MCF 10A (cell line): ENCODE measurements around the gene WWOX. TPM values are rescaled to one million over a fixed set of nuclear protein-coding genes. Genes with fewer than 3 reads are reported as not detected.

ENCODE experiments used
- BruUV-seq: library from RNA; stranded (reverse); fragments of 400-500 nt; replicated peaks from 2 replicates; lab custom pipeline; 2021; lab: Mats Ljungman, UMichigan
- CTCF ChIA-PET: fragments of 300-600 bp; sonication (Branson Sonifier 250); formaldehyde crosslinking; extraction: SDS; loops from one replicate; lab custom pipeline; 2021; ENCODE audit warnings: antibody characterized with exemption, inconsistent platforms; lab: Yijun Ruan, JAX
- POLR2A ChIA-PET: fragments of 300-600, 350-650 bp; sonication (Branson Sonifier 250); formaldehyde crosslinking; extraction: SDS; loops from one replicate; lab custom pipeline; 2020; ENCODE audit warnings: antibody characterized with exemption, inconsistent platforms; lab: Yijun Ruan, JAX
- DNase-seq: peaks from one replicate; pipeline ENCODE4 v3.0.0-alpha.2; 2018; ENCODE audit not compliant: unreplicated experiment
- H3K27ac Mint-ChIP-seq: one replicate; pipeline ENCODE4 v1.8.0; 2022; ENCODE audit warnings: mild to moderate bottlenecking, low read depth, mixed read lengths; ENCODE audit not compliant: unreplicated experiment
- H3K27me3 Mint-ChIP-seq: one replicate; pipeline ENCODE4 v1.8.0; 2022; ENCODE audit warnings: mixed read lengths; ENCODE audit not compliant: insufficient read depth, unreplicated experiment
- H3K36me3 Mint-ChIP-seq: one replicate; pipeline ENCODE4 v1.8.0; 2022; ENCODE audit warnings: mild to moderate bottlenecking, moderate library complexity, mixed read lengths; ENCODE audit not compliant: insufficient read depth, unreplicated experiment
- H3K4me1 Mint-ChIP-seq: one replicate; pipeline ENCODE4 v1.8.0; 2022; ENCODE audit warnings: mixed read lengths; ENCODE audit not compliant: insufficient read depth, unreplicated experiment
- H3K4me3 Mint-ChIP-seq: one replicate; pipeline ENCODE4 v1.8.0; 2022; ENCODE audit warnings: mild to moderate bottlenecking, moderate library complexity, mixed read lengths; ENCODE audit not compliant: unreplicated experiment
- H3K9me3 Mint-ChIP-seq: one replicate; pipeline ENCODE4 v1.8.0; 2022; ENCODE audit warnings: mixed read lengths; ENCODE audit not compliant: unreplicated experiment
- intact Hi-C: fragments of 100-400 bp; cut with micrococcal nuclease; formaldehyde crosslinking; loops from 2 replicates; pipeline ENCODE4 v1.14.1; 2022
- total RNA-seq: library from RNA; stranded (reverse); gene quantifications from 2 replicates; pipeline ENCODE4 v1.2.3, GENCODE V29; 2022
- TF ChIP-seq, protein P1 (sequence below): fragments of 200-600 bp; IDR thresholded peaks from one replicate; pipeline ENCODE4 v1.8.0; 2022; ENCODE audit warnings: antibody characterized with exemption, mild to moderate bottlenecking; ENCODE audit not compliant: unreplicated experiment

WWOX gene
- total RNA-seq, 1 experiment from 2014 or later, result 18.1 TPM

DNA sequence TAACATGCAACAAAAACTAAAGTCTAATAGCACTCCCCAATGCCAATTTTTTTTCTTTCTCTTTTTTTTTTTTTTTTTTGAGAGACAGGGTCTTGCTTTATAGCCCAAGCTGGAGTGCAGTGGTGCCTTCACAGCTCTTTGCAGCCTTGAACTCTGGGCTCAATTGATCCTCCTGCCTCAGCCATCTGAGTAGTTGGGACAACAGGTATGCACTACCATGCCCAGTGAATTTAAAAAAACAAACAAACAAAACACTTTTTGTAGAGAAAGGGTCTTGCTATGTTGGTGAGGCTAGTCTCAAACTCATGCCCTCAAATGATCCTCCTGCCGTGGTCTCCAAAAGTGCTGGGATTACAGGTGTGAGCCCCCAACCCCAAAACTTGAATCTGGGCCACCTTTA, 632.3 kb downstream of the WWOX start:
- no TSS peak for BruUV-seq
- Mint-ChIP-seq H3K4me1 (no peaks in the 10 kb centered on the region), H3K4me3 (no peak overlapping the region), H3K27ac (no peak overlapping the region), H3K27me3 (no peaks in the 10 kb centered on the region), H3K36me3 (no peaks in the 10 kb centered on the region), H3K9me3 (no peaks in the 10 kb centered on the region)
- no peak for DNase-seq
- intact Hi-C loops, result no loop called here
- CTCF ChIA-PET, result interaction anchor here (0.6 kb wide), 2 partner anchors 1353 to 1814 kb away, joined by 4 read pairs; no protein-coding TSS in a partner anchor
- TF ChIP-seq, protein P1, sequence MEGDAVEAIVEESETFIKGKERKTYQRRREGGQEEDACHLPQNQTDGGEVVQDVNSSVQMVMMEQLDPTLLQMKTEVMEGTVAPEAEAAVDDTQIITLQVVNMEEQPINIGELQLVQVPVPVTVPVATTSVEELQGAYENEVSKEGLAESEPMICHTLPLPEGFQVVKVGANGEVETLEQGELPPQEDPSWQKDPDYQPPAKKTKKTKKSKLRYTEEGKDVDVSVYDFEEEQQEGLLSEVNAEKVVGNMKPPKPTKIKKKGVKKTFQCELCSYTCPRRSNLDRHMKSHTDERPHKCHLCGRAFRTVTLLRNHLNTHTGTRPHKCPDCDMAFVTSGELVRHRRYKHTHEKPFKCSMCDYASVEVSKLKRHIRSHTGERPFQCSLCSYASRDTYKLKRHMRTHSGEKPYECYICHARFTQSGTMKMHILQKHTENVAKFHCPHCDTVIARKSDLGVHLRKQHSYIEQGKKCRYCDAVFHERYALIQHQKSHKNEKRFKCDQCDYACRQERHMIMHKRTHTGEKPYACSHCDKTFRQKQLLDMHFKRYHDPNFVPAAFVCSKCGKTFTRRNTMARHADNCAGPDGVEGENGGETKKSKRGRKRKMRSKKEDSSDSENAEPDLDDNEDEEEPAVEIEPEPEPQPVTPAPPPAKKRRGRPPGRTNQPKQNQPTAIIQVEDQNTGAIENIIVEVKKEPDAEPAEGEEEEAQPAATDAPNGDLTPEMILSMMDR, result no peak
- POLR2A ChIA-PET, result interaction anchor here (0.7 kb wide), 2 partner anchors 45 to 182 kb away, joined by 3 read pairs; no protein-coding TSS in a partner anchor

DNA sequence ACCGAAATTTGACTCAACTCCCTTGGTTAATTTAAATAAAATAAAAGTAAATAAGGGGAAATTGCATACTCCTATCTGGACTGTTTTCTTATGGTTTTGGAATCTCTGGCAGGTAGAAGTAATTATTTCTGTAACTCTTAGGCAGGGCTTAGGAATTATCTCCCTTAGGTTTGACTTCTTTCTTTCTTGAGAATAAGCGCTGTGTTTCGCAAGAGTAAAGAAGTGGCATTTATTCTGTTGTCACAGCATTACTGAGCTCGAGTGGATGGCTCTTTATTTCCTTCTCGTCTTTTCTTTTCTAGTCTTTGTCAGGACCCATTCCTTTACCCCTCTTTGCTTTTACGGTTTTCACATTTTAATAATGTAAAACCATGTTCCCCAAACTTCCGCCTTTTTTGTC, 633.2 kb downstream of the WWOX start:
- Mint-ChIP-seq H3K4me3 (no peak overlapping the region), H3K4me1 (no peaks in the 10 kb centered on the region), H3K9me3 (no peaks in the 10 kb centered on the region), H3K27ac (no peak overlapping the region), H3K27me3 (no peaks in the 10 kb centered on the region), H3K36me3 (no peaks in the 10 kb centered on the region)
- POLR2A ChIA-PET, result interaction anchor here (0.5 to 0.7 kb wide), 2 partner anchors 42 to 1407 kb away, joined by 3 read pairs; no protein-coding TSS in a partner anchor
- BruUV-seq, result no TSS peak
- intact Hi-C loops, result no loop called here
- no peak for DNase-seq
- CTCF ChIA-PET, result interaction anchor here (0.5 kb wide), 1 partner anchor 105 kb away, joined by 3 read pairs; no protein-coding TSS in a partner anchor
- TF ChIP-seq, protein P1, result no peak

DNA sequence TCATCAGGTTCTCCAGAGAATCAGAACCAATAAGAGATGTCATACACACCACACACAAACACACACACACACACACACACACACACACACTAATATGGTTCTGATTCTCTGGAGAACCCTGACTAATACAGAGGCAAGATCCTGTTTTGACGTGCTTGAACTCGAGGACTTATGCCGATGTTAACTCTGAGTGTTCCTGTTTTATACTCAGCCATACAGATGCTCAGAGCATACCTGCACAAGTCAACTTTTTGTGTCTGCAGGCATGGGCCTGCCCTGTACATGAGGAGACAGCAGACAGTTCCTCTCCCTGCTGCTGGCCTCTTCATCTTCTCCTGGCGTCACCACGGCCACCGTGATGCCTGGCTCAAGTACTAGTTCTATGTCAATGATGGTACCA, 635.9 kb downstream of the WWOX start:
- H3K36me3 Mint-ChIP-seq, result no peaks in the 10 kb centered on the region
- no peaks in the 10 kb centered on the region for H3K9me3 Mint-ChIP-seq
- ChIA-PET CTCF (no interaction called here), POLR2A (no interaction called here)
- no peak overlapping the region for H3K4me3 Mint-ChIP-seq
- no peaks in the 10 kb centered on the region for H3K4me1 Mint-ChIP-seq
- intact Hi-C loops, result no loop called here
- TF ChIP-seq, protein P1, result no peak
- no peak overlapping the region for H3K27ac Mint-ChIP-seq
- no peak for DNase-seq
- no peaks in the 10 kb centered on the region for H3K27me3 Mint-ChIP-seq
- BruUV-seq, result no TSS peak

DNA sequence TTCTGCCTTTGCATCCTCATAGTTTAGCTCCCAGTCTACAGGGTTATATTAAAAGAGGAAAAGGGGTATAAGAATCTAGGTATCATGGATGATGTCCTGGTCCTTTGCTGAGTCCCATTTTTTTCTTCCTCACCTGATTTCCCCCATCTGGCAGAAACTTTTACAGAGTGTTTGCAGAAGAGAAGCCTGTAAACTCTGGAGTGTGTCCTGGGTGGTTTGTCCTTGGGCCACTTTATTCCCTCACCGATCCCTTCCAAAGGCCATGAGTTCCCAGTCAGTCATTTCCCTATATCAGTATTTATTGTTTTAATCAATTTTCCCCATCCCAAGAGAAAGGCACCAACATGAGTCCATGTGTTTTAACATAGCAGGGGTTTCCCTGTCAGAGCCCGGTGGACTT, 638.2 kb downstream of the WWOX start:
- Mint-ChIP-seq H3K27me3 (no peaks in the 10 kb centered on the region), H3K9me3 (no peaks in the 10 kb centered on the region), H3K4me1 (no peaks in the 10 kb centered on the region), H3K36me3 (no peaks in the 10 kb centered on the region), H3K27ac (no peak overlapping the region), H3K4me3 (no peak overlapping the region)
- intact Hi-C loops, result no loop called here
- BruUV-seq, result no TSS peak
- DNase-seq, result no peak
- TF ChIP-seq, protein P1, result no peak
- POLR2A ChIA-PET, result no interaction called here
- CTCF ChIA-PET, result no interaction called here
